ENCODE results near the gene RARA. TPM values are rescaled to one million over a fixed set of nuclear protein-coding genes. Genes with fewer than 3 reads are reported as not detected.

Gene RARA
- total RNA-seq, 1 donor from 2014 or later, result 57.2 TPM

DNA sequence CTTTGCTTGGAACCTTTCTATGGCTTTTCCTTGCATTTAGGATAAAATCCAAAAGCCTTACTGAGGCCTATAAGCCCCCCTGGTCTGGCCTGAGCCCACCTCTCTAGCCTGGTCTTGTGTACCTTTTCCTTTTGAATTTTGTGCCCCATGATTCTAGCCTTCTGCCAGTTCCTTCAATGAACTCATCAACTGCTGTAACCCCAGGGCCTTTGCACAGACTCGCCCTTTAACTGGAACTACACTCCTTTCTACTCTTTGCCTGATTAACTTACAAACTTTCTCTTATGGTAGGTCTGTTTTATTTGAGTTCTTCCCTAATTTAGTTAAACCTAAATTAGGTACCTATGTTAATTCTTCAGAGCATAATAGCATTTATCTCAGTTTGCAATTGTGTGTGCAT, 31.3 kb downstream of the RARA start:
- Histone ChIP-seq H3K4me3 (ENCODE audit: low read depth, low read length) (no peak overlapping the region), H3K27me3 (ENCODE audit: control insufficient read depth, insufficient read depth, low read length) (no peaks in the 10 kb centered on the region), H3K36me3 (ENCODE audit: control insufficient read depth, insufficient read depth, low read length) (peaks cover 2% of the 10 kb centered on the region)
- TF ChIP-seq, protein P1, sequence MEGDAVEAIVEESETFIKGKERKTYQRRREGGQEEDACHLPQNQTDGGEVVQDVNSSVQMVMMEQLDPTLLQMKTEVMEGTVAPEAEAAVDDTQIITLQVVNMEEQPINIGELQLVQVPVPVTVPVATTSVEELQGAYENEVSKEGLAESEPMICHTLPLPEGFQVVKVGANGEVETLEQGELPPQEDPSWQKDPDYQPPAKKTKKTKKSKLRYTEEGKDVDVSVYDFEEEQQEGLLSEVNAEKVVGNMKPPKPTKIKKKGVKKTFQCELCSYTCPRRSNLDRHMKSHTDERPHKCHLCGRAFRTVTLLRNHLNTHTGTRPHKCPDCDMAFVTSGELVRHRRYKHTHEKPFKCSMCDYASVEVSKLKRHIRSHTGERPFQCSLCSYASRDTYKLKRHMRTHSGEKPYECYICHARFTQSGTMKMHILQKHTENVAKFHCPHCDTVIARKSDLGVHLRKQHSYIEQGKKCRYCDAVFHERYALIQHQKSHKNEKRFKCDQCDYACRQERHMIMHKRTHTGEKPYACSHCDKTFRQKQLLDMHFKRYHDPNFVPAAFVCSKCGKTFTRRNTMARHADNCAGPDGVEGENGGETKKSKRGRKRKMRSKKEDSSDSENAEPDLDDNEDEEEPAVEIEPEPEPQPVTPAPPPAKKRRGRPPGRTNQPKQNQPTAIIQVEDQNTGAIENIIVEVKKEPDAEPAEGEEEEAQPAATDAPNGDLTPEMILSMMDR (IDR thresholded peaks at IDR 0.05; ENCODE audit: insufficient read depth, low read length, poor library complexity, severe bottlenecking), result no peak
- no peak for DNase-seq (ENCODE audit: low read depth)

DNA sequence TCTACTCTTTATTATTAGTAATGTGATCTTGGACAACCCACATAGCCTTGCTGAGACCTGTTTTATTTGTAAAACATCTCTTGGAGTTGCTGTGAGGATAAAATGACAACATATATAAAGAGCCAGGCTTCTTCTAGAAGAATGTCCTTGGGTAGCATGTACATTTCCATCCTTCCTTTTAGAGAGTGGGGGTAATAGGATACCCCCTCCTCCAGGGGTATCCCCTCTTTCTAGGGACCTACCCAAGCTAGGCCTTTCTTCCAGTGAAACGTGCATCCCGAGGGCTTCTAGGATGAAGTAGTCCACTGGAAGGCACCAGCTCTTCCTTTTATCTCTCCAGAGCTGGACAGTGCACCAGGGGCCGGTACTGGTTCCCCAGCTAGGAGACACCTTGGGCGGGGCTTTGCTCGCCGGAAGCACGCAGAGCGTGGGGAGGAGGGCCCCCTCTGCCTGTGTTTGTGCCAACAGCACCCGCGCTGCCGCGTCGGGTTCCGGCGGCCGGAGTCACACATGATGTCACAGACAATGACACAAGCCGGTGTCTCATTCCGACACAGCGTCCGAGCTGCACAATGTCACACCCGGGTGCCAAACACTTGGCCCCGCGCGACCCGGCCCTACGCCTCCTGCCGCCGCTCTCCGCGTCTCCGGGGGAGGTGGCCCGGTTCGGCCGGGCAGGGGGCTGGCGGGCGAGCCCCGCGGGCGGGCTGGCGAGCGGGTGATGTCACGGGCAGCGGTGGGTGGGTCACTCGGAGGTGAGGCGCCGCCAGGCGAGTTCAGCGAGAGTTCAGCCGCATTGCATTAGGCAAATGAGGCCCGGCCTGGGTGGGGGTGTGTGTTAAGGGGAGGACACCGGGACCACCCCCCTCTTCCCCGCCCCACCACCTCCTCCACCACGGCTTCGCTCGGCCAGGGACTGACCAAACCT, 32.2 kb downstream of the RARA start:
- Histone ChIP-seq H3K36me3 (ENCODE audit: control insufficient read depth, insufficient read depth, low read length) (peaks cover 2% of the 10 kb centered on the region), H3K4me3 (ENCODE audit: low read depth, low read length) (peak overlapping the region; percentile 80), H3K27me3 (ENCODE audit: control insufficient read depth, insufficient read depth, low read length) (no peaks in the 10 kb centered on the region)
- no peak for DNase-seq (ENCODE audit: low read depth)
- TF ChIP-seq, protein P1 (IDR thresholded peaks at IDR 0.05; ENCODE audit: insufficient read depth, low read length, poor library complexity, severe bottlenecking), result peak; percentile 34

DNA sequence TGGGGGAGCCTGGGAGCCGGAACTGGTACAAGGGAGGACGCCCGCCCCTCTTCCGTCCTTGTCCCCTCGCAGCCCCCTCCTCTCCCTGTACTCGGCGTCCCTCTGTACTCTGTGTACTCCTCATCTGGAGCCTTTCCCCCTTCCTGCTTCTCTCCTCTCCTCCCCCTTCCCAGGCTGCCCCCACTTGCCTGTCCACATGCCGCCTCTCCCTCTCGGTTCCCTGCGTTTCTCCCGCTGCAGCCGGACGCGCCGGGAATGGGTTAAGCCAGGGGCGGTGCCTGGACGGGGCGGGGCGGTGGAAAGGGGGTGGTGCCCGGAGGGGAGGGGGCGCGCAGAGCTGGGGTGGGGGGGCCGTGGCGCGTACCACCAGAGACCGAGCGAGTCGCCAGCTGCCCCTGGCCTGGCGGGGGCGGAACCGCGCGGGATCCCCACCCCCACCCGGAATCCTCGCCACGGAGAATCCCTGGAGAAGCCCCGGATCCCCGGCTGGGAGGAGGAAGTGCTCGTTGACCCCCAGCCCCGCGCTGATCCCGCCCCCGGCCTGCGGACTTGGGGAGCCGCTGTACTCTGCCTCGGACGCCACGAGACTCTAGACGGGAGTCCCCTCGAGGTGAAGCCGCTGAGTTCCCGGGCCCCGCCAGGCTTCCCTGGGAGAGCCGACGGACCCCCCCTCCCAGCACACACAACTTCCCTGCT, 33.0 kb downstream of the RARA start:
- H3K27me3 ChIP-seq (ENCODE audit: control insufficient read depth, insufficient read depth, low read length), result no peaks in the 10 kb centered on the region
- DNase-seq (ENCODE audit: low read depth), result no peak
- peak overlapping the region; percentile 80 for H3K4me3 ChIP-seq (ENCODE audit: low read depth, low read length)
- TF ChIP-seq, protein P1 (IDR thresholded peaks at IDR 0.05; ENCODE audit: insufficient read depth, low read length, poor library complexity, severe bottlenecking), result no peak
- peaks cover 2% of the 10 kb centered on the region for H3K36me3 ChIP-seq (ENCODE audit: control insufficient read depth, insufficient read depth, low read length)

DNA sequence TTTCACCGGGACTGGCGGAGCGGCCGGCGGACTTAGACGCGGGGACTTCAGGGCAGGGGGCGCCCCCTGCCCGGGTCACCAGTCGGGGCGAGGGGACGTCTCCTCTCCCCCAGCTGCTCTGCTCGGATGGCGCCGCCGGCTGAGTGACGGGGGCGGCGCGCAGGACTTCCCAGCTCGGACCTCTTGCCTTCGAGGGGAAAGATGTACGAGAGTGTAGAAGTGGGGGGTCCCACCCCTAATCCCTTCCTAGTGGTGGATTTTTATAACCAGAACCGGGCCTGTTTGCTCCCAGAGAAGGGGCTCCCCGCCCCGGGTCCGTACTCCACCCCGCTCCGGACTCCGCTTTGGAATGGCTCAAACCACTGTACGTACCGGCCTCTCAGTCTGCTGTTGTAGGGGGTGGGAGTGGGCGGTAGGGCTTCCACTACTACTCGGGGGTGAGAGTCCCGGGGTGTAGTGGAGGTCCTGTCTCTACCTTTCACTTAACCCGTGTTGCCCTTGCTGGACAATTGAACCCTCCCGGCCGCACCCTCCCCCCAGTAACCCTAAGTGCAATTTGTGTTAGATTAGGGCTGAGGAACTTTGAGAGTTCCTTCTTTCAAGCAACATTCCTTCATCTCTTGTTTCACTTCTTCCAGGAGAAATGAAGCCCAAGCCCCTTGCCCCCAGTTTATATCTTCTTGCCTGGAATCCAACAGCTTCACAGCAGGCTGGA, 33.7 kb downstream of the RARA start:
- Histone ChIP-seq H3K4me3 (ENCODE audit: low read depth, low read length) (peak overlapping the region; percentile 80), H3K27me3 (ENCODE audit: control insufficient read depth, insufficient read depth, low read length) (no peaks in the 10 kb centered on the region), H3K36me3 (ENCODE audit: control insufficient read depth, insufficient read depth, low read length) (peaks cover 2% of the 10 kb centered on the region)
- DNase-seq (ENCODE audit: low read depth), result no peak
- TF ChIP-seq, protein P1 (IDR thresholded peaks at IDR 0.05; ENCODE audit: insufficient read depth, low read length, poor library complexity, severe bottlenecking), result no peak

DNA sequence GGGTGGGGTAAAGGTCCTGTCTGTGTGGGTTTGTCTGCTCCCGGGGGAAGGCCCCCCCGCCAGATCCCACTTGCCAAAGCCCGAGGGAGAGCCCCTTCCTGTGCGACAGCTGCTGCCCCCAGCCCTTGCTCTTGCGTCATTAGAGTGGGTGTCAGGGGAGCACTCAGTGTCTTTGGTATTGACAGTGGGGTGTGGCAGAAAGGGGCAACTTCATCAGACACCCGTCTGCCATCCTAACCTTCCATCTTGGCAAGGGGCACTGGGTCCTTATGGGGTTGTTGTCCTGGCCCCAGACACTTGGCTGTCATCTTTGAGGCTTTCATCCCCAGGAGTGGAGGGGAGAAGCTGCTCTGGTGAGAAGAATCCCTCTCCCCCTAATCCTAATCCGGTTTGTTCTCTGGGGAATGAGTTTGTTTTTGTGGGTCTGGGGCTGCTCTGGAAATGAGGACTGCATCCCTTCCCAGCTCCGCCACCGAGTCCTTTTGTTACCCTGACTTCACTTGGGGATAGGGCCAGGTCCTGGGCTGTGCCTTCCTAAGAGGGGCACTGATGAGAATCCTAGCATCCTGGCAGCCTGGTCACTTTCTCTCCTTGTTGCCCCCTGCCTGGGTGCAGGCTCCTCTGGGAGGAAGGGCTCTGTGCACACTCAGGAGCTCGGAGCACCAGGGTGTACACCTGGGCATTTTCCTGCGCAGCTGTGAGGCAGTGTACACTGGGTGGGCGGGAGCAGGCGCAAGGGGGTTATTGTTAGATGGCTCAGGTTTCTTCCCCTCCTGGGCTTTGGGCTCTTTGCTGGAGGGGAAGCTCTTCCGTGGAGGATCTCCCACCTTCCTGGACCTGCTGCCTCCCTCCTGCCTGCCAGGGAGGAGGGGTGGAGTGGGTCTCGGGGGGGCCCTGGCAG, 34.5 kb downstream of the RARA start:
- peaks cover 4% of the 10 kb centered on the region for H3K36me3 ChIP-seq (ENCODE audit: control insufficient read depth, insufficient read depth, low read length)
- H3K4me3 ChIP-seq (ENCODE audit: low read depth, low read length), result peak overlapping the region; percentile 80
- no peaks in the 10 kb centered on the region for H3K27me3 ChIP-seq (ENCODE audit: control insufficient read depth, insufficient read depth, low read length)
- DNase-seq (ENCODE audit: low read depth), result no peak
- TF ChIP-seq, protein P1 (IDR thresholded peaks at IDR 0.05; ENCODE audit: insufficient read depth, low read length, poor library complexity, severe bottlenecking), result no peak
